Skin of body (tissue), 2 donors: Measurements from ENCODE around the gene PPP3R1. TPM values are rescaled to one million over a fixed set of nuclear protein-coding genes. Genes with fewer than 3 reads are reported as not detected.

ENCODE experiments used
- DNase-seq: peaks from one replicate; lab custom pipeline; 2025; lab: John Stamatoyannopoulos, UW
- total RNA-seq: library from RNA; depleted of rRNA; stranded (reverse); fragments of >200 nt; gene quantifications from one replicate; pipeline ENCODE4 v1.2.3, GENCODE V29; 2014

PPP3R1 gene, protein sequence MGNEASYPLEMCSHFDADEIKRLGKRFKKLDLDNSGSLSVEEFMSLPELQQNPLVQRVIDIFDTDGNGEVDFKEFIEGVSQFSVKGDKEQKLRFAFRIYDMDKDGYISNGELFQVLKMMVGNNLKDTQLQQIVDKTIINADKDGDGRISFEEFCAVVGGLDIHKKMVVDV
- total RNA-seq = 46.0 TPM

DNA sequence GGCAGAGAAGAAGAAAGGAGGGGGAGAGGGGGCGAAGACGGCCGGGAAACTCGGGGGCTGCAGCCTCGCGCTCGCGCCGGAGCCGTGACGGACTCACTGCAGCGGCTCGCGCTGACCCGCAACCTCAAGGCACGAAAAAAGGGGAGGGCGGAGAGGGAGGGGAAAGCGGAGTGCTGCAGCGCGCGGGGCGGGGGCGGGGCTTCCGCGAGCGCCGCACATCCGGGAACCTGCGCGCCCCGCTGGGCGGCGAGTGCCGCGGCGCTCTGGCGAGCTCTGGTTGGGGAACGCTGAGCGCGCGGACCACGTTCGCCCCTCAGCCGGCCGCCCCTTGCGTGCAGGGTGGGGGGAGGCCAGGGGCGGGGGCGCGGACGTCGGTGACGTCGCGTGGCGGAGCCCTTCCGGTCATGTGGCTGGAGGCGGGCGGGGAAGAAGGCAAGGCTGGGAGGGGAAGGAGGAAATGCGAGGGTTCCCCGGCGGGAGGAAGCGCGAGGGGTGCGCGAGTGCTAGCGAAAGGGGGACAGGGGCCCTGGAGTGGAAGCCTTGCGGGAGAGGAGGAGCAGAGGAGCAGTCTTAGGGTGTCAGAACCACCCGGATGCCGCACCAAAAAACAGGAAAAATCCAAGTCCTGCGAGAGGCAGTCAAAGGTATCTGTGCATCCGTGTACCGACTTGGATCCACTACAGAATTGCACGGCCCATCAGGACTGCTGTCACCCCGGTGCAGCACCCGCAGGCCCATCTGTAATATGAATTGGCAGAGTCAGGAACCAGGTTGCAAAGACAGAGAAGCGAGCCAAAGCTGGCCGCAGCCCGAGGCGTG, at the start of gene PPP3R1:
Gene PPP3R1 (minus strand): TSS at position 133 of the 819 bp plus-strand sequence. CDS start 405 bp downstream, outside the sequence.
- peak; percentile 98 for DNase-seq

DNA sequence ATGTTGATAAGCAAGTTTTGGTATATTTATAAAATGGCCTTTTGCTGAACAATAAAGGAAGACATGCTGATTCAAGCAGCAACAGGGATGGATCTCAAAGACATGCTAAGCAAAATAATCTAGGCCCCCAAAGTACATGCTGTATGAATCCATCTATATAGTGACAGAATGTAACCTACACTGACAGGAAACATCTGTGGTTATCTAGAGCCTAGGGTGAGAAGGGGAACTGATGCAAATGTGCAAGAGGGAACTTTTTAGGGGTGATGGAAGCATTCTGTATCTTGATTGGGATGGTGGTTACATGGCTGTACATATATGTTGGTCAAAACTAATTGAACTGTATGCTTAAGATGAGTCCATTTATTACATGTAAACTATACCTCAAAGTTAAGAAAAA, 43.2 kb upstream of the PPP3R1 start:
- DNase-seq = no peak

GRCh38 chr2:68294913-68295312, 42.6 kb upstream of the PPP3R1 start:
- DNase-seq = no peak

- no peak for DNase-seq
Observed at GRCh38 chr2:68294187-68294586, 41.9 kb upstream of the PPP3R1 start.

DNA sequence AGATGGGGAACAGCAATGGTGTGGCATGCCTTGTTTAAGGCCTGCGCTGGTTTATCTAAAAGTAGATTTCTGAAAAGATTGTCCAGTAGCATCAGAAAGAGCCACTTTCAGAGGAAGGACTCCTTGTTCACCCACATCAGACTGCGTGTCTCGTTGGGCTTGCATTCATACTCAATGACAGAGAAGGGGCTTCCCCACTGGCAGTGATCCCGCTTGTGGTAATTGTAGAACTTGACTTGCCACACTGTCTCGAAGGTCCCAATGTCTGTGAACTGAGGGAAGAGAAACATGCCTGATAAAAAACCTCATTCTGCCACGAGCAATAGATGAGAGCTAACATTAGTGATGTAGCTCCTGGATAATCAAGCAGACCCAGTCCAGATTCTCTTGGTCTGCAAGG, 41.4 kb upstream of the PPP3R1 start:
- DNase-seq = no peak

DNA sequence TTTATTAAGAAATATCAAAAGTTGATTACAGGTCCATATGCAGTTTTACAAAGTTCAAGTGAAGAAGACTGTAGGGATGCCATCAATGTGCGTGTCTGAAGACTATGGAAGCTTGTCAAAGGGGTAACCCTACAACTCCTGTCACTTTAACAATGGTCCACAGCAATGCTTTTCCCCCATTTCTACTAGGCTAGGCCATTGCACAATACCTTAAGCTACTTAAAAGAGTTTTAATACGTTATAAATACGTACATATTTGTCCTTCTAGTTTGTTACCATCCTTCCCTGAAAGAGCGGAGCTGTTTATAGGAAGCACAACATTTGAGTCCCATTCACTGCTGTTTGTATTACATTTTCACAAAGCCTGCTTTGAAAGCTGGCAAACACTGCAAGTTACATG, 40.7 kb upstream of the PPP3R1 start:
- no peak for DNase-seq

DNA sequence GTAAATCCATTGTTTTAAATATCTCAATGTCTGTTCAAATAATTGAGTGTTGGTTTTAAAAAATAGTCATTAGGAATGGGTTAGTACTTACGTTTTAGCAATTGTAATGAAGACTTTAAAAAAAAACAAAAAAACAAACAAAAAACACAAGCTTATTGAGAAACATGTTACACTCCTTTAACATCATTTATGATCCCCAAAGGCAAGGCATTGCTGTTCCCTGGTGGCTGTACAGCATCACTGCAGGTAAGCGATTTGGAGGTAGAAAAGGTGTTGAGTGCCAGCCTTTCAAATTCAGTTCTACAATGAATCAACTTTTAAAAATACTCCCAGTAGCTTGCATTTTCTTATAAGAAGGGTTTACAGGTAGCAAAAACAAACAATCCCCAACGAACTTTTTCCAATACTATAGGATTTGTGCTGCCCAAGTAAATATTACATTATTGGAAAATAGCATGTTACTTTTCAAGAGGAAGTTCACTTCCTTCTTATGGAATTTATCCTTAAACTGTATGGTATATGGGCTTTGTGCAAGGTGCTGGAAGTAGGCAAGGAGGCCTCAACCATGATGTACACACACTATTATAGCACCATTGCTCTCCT, 39.9 kb upstream of the PPP3R1 start:
- DNase-seq = no peak

DNA sequence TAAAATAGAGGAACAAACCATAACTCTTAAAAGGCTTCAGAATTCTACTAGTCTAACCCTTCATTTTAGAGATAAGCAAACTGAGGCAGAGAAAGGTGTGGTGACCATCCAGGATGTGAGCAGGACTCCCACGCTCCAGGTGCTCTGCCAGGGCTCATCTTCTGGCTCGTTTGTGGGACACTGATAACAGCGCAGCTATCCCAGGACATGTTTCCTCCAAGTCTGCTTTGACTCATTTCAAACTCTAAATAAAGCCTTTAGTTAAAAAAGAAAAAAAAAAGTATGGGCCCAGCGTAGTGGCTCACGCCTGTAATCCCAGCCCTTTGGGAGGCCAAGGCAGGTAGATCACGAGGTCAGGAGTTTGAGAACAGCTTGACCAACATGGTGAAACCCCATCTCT, 39.0 kb upstream of the PPP3R1 start:
- DNase-seq = no peak

- no peak for DNase-seq
Observed at GRCh38 chr2:68290901-68291300, 38.6 kb upstream of the PPP3R1 start.

GRCh38 chr2:68287580-68288441, 35.5 kb upstream of the PPP3R1 start:
- DNase-seq = no peak

DNA sequence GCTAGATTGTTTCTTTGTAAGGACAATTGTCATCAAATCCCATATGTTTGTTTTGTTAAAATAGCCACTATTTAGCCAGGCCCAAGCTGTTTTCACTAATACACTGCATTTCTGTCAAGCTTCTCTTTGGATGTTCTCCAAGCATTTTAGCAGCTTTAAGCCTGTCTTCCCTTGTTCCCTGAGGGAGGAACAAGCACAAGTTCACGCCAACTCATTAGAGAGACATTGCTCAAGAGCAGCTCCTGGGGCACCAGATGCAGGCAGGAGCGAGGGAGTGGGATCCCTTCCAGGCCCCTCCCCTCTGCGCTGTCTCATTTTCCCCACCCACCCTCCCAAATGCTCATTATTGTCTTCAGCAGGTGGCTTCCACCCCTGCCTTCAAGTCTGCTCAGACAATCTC, 32.6 kb upstream of the PPP3R1 start:
- peak; percentile 86 for DNase-seq

- no peak for DNase-seq
Observed at GRCh38 chr2:68283419-68283812, 31.1 kb upstream of the PPP3R1 start.

- no peak for DNase-seq
Observed at GRCh38 chr2:68282811-68283418, 30.6 kb upstream of the PPP3R1 start.

DNA sequence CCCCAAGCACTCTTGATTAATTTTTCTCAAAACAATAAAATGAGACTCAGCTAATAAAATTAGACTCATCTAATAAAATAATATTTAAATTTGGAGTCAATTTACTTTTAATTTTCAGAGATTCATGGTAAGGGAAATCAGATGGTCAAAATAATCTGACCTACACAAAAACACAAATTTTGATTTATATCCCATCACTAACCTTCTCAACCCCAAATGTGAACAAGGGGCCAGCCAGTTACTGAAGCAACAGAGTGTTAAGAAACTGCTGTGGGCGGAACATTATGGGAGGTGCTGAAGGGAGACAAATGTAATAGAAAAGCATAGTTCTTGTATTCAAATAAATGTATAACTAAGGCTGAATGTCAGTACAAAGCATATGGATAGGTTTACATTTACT, 28.5 kb upstream of the PPP3R1 start:
- no peak for DNase-seq

- DNase-seq = no peak
Observed at GRCh38 chr2:68280348-68280747, 28.0 kb upstream of the PPP3R1 start.

DNA sequence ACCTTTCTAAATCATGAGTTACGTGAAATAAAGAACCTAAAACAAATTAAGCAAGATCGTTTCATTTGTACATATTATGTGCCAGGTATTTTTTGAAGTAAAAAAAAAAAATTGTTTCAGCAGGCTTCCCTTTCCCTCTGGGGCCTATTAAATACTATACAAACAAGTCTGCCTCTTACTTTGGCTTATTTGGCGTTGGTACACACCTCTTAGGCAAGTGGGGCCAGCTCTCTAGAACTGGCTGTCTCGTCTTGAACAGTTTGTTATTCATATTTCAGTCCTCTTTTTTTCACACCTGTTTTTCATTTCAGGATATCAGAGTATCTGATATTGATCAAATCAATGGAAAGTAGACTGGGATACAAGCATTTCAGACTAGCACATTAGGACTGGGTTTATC, 27.4 kb upstream of the PPP3R1 start:
- no peak for DNase-seq

DNA sequence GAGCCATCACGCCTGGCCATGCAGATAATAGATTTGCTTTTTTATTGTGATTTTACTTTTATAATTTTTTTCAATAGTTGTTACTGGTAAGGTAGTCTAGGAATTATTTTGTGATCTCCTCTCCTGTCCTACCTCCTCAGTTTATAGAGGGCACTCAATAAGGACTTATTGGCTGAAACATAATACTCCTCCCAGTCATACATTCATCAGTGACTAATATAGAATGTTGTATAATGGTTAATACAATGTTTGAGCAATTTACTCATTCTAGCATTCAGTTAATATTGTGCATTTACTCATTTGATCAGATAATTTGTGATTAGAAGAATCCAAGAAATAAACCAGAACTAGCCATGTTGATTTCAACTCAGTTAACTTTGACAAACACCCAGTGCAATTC, 25.8 kb upstream of the PPP3R1 start:
- DNase-seq = no peak

DNA sequence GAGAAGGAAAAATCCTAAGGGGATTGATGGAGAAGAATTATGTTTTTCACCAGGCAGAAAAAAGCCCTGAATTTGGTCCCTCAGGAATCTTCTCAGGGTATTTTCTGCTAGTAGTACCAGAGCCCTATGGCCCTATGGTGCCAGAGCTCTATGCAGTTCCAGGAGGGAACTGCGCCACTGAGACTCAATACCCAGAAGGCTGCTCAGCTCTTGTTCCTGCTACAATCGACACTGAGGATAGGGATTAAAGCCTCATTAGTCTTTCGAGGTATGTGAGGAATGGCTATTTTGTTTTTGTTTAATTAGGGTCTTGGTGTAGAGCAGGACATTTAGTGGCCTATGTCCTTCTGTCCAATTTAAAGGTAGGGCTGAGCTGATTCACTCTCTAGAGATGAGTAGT, 21.7 kb upstream of the PPP3R1 start:
- DNase-seq = no peak

DNA sequence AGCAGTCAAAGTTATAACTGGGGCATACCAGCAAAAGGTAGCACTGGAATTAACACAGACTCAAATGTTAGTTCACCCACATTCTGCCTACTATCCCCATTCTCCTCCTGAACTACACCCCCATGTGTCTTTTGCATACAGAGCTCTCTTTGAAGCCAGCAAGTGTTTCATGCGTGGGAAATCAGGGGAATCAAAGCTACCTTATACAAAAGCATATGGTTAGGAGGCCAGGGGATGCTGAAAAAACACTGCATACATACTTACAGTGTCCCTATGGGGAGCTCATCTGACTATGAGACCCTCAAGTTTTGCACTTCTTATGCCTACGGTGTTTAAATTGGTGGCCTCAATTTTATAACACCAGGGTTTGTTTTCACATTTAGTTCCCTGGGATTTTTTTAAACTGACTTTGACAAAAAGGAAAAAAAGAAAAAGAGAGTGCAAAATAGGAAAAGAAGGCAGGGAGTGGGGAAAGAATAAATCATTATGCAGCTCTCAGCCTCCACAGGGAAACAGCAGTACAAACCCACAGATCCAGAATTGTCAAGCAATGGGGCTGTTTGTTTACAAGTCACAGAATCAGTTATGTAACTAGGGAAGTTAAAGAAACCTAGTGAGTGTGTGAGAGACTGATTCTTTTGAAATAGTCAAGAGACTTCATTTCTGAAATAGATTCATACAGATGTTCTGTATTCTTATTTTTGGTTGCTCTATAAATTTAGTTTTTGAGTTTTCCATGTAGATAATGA, 20.1 kb upstream of the PPP3R1 start:
- DNase-seq = no peak

DNA sequence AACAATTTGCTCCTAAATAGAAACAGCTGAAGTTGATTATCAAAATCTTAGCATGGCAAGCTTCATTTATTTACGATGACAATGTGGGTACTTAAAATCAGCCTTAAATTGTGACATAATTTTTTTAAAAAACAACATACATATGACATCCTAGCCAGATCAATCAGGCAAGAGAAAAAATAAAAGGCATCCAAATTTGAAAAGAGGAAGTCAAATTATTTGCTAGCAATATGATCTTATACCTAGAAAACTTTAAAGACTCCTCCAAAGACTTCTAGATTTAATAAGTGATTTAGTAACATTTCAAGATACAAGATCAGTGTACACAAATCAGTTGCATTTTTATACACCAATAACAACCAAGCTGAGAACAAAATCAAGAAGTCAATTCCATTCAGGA, 14.3 kb upstream of the PPP3R1 start:
- DNase-seq = no peak

DNA sequence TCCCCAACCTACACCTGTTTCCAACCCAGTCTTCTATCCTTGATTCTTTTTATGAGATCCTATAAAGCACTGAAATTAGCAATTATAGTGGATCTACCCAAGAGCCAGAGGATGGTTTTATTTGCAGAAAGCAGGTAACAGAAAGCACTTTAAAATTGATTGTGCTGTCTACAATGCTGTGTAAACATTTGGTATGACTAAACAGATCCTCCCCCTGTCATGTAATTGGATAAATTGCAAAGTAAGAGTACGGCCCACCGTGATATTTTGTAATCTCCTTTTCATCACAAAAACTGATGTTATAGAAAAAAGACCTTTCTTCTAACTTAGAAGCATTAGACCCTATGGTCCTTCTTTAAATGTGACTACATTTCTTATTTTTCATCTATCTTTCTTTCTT, 11.3 kb upstream of the PPP3R1 start:
- DNase-seq = no peak
